ENCODE results near the gene ZNRD2. TPM values are rescaled to one million over a fixed set of nuclear protein-coding genes. Genes with fewer than 3 reads are reported as not detected.

Gene ZNRD2
- total RNA-seq, 4 donors from 2014 or later, result 24.2 to 66.2 (median 35.1) TPM

DNA sequence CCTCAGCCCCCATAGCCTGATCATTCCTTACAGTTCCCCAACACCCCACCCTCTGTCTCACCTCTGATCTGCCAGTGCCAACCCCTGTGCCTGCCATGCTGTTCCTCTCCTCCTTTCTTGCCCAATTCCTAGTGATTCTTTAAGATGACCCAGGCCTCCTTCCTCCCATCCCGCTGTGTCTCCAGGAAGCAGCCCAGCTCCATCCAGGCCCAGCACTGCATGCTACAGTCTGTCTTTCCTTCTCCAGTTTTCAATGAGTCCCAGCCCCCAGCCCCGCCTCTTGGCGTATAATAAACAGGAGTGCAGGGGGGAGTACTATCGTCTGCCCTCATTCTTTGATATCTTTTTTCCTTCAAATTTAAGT lies 24.4 kb upstream of the ZNRD2 start:
- TF ChIP-seq, protein P1, sequence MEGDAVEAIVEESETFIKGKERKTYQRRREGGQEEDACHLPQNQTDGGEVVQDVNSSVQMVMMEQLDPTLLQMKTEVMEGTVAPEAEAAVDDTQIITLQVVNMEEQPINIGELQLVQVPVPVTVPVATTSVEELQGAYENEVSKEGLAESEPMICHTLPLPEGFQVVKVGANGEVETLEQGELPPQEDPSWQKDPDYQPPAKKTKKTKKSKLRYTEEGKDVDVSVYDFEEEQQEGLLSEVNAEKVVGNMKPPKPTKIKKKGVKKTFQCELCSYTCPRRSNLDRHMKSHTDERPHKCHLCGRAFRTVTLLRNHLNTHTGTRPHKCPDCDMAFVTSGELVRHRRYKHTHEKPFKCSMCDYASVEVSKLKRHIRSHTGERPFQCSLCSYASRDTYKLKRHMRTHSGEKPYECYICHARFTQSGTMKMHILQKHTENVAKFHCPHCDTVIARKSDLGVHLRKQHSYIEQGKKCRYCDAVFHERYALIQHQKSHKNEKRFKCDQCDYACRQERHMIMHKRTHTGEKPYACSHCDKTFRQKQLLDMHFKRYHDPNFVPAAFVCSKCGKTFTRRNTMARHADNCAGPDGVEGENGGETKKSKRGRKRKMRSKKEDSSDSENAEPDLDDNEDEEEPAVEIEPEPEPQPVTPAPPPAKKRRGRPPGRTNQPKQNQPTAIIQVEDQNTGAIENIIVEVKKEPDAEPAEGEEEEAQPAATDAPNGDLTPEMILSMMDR (IDR thresholded peaks at IDR 0.05; ENCODE audit: low read depth), result no peak

DNA sequence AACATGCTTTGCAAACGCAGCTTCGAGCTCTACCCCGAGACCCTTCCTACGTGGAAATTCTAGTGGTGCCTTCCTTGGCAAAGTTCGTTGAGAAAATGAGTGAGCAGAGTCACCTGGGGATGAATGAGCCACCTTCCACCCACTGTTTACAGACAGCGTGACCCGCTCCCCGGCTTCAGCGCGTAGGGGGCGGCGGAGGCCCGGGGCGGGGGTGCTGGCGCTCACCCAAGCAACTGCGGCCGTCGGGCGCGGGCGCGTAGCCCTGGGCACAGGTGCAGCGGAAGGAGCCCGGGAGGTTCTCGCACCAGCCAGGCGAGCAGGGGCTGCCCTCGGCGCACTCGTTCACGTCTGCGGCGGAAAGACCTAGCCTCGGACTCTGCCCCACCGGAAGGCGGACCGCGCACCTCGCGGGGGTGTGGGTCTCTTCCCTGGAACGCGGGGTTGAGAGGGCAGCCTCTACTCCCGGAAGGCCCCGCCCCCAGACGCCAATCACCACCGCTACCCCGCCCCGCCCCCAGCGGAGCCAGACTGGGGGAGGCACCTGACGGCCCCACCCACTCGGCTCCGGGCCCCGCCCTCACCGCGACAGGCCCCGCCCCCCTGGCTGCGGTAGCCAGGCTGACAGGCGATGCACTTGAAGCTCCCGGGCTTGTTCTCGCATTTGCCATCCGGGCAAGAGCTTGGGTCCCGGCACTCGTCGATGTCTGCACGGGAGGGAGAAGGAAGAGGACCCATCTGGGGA lies 23.9 kb upstream of the ZNRD2 start:
- TF ChIP-seq, protein P1 (IDR thresholded peaks at IDR 0.05; ENCODE audit: low read depth), result no peak

DNA sequence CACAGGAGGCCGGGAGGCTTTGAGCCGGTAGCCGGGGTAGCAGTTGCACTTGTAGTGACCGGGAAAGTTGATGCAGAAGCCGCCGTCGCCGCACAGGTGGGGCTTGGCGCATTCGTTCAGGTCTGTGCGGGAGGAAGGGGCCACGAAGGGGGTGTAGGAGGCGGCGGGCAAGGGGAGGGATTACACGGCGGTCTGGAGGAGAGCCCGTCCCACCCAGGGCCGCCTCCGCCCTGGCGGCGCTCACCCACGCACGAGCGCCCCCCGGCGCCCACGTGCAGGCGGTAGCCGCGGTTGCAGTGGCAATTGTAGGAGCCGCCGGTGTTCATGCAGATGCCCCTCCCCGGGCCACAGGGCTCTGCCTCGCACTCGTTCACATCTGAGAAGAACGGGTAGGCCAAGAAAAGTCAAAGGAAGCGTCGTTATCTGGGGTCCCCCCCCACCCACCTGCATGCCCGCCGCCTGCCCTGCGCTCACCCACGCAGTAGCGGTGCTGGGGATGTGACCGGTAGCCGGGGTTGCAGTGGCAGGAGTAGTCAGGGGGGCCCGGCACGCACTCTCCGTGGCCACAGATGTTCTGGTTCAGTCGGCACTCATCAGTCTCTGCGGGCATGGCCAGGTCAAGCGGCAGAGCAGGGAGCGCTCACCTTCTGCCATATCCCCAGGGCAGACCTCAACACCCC lies 22.7 kb upstream of the ZNRD2 start:
- TF ChIP-seq, protein P1 (IDR thresholded peaks at IDR 0.05; ENCODE audit: low read depth), result no peak

DNA sequence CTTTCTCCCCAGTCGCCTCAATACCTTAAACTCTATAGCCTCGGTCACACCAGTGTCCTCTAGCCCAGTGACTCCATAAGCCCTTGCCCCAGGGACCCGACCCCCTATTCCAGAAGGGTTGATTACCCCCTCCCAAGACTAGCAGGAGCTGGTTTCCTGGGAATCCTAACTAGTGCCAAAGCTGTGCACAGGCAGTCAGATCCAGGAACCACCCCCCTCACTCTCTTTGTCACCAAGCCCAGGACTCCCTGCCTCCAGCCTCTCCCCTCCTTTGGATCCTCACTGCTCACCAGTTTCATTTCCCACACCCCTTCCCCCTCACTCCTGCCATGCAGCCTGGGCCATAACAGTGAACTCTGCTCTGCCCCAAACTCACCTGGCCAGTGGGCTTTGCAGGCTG lies 21.9 kb upstream of the ZNRD2 start:
- TF ChIP-seq, protein P1 (IDR thresholded peaks at IDR 0.05; ENCODE audit: low read depth), result no peak

DNA sequence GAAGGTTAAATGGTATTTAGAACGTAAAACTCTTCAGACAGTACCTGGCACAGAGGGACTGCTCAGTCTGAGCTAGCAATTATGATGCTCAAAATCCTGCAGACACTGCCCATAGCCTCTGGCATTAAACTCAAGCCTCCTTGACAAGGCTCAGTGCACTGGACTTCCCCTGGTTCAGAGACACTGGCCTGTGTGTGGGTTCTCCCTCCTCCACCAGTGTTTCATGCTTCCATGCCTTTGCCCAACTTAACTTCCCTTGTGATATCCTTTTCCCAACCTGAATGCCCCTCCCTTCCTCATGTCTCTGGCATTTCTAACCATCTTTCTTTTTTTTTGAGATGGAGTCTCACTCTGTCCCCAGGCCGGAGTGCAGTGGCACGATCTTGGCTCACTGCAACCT lies 21.2 kb upstream of the ZNRD2 start:
- TF ChIP-seq, protein P1 (IDR thresholded peaks at IDR 0.05; ENCODE audit: low read depth), result no peak

DNA sequence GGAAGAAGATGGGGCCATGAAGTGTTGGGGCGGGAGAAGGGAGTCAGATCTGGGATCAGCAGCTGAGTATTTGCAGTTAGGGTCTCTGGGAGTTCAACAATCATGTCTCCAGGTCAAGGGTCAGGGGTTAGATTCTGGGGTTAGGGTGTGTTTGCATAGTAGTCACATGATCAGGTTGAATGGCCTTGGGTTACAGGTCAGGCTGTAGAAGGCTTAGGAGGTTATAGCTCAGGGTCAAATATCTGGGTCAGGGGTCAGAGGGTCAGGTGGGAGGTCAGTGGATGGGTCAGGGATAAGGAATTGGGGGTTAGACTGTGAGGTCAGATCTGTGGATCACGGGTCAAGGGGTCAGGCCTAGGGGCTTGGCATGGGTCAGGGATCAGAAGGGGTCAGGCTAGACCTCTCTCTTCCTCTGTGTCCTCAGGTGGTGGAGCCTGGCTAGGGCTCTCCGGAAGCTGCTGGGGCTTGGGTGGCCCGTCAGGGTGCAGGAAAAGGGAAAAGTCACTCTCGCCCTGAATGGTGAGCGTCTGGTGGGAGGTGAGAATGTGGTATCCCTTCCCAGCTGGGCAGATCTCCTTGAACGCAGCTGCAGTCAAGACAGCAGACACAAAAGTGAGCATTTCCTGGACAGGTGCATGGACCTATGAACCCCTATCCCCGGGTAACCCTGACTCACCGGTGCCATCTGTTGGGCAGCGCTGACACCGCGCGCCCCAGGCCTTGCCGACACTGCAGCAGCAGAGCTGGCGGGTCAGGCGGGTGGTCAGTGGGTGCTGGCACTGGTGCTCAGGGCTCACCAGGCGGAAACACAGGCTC lies 18.5 kb upstream of the ZNRD2 start:
- TF ChIP-seq, protein P1 (IDR thresholded peaks at IDR 0.05; ENCODE audit: low read depth), result no peak

All from subcutaneous adipose tissue (tissue), 4 donors.